Fibroblast of skin of abdomen (primary cell): ENCODE results near the gene ZNF232.
"Not testable (repeated sequence)": the region's sequence is repeated elsewhere in the genome, so short reads cannot be mapped to it uniquely, and the experiment has no call there.

Source experiments
- DNase-seq: peaks from one replicate; pipeline ENCODE4 v3.0.0-alpha.2; 2013

Gene ZNF232

GRCh38 chr17:5096731-5097100 lies 15.0 kb downstream of the ZNF232 start:
- no peak for DNase-seq

DNA sequence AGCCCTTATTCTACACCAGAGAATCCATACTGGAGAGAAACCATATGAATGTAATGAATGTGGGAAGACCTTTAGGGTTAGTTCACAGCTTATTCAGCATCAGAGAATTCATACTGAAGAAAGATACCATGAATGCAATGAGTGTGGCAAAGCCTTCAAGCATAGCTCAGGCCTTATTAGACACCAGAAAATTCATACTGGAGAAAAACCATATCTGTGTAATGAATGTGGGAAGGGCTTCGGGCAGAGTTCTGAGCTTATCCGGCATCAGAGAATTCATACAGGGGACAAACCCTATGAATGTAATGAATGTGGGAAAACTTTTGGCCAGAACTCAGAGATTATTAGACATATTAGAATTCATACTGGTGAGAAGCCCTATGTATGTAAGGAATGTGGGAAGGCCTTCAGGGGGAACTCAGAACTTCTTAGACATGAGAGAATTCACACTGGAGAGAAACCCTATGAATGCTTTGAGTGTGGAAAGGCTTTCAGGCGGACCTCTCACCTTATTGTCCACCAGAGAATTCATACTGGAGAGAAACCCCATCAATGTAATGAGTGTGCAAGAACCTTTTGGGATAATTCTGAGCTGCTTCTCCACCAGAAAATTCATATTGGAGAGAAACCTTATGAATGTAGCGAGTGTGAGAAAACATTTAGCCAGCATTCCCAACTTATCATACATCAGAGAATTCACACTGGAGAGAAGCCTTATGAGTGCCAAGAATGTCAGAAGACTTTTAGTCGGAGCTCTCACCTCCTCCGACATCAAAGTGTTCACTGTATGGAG lies 19.3 kb downstream of the ZNF232 start:
- DNase-seq = no peak

DNA sequence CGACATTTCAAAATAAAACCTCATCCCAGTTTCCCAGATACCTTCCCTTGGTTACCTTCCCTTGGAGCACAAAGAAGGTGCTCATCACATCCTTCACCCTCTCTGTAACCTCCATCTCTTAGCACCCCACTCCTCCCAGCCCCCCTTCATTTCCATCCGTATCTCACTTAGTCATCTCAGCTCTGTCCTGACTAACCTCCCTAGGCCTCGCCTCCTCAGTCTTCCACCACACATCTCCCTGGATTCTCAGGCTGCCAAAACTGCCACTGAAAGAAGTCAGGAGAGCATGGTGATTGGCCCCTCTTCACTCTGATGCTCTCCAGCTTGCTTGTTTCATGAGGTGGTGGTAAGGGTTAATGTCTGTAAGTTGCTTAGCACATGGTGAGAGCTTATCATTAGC lies 31.1 kb downstream of the ZNF232 start:
- DNase-seq = no peak

DNA sequence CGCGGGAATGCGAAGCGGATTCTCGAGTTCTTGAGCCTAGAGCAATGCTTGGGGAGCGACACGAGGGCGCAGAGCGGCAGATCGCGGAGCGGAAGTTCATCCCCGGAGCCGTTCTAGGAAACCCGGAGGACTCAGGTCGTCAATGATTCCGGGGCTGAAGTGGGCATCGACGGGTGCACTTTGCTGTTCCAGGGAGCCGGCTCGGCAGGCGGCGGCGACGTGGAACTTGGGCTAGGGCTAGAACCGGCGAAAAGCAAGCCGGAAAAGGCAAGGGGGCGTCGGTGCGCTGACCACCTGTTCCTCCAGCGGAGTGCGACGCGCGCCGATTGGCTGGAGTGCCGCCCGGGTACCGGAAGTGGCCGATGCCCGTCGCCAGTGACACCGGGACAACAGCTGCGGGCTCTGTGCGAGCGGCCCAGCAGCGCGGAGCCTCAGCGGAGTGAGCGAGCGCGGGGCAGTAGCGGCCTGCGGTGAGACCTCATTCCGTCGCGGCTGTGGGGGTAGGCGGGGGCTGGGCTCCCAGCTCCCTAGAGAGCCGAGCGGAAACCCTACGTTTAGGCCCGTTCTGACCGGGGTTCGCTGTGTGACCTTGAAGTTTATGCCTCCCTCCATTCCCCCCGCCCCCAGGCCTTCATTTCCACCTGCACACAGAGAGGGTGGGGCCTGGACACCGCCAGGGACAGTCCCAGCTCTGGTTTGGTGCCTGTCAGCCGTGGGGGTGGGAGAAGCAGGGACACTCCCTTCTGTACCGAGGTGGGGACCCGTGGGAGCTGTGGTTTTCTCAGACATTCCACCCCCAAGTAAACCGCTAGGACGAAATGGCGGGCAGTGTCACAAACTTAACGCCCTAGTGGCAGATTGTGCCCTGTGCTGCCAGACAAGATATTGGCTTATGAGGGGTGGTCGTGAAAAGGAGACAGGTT lies 33.3 kb downstream of the ZNF232 start, which contains the start of gene ZFP3:
Gene ZFP3 (plus strand): TSS at position 362 of the 923 bp plus-strand sequence. CDS start 13,038 bp downstream, outside the sequence.
- peak; percentile 81 for DNase-seq

DNA sequence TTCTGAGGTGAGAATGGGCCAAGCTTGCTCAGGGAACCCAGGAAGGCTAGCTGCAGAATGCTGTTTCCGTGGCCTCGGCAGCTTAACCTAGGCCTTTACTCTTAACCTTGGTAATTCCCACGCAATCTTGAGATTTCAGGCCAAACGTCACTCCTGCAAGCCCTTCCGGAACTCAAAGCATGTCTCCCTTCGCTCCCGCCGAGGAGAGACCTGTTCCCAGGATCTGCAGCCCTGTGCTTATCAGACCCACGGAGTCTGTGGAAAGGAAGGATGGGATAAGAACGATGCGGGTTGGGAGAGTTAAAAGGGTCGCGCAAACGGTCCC lies 33.9 kb downstream of the ZNF232 start:
- no peak for DNase-seq

GRCh38 chr17:5077275-5077674 lies 34.4 kb downstream of the ZNF232 start:
- not testable (repeated sequence) for DNase-seq

DNA sequence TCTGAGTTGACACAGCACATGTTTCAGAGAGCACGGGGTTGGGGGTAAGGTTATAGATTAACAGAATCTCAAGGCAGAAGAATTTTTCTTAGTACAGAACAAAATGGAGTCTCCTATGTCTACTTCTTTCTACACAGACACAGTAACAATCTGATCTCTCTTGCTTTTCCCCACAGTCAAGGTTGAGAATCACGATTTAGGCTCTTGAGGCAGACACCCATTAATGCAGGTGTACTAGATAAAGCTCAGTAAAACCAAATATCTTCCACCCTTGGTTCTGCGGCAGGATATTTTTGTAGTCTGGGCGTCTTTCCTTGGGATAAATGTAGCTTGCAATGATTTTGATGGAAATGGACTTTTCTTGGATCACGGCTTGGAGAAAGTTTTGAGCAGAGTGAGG lies 36.2 kb downstream of the ZNF232 start:
- not testable (repeated sequence) for DNase-seq

DNA sequence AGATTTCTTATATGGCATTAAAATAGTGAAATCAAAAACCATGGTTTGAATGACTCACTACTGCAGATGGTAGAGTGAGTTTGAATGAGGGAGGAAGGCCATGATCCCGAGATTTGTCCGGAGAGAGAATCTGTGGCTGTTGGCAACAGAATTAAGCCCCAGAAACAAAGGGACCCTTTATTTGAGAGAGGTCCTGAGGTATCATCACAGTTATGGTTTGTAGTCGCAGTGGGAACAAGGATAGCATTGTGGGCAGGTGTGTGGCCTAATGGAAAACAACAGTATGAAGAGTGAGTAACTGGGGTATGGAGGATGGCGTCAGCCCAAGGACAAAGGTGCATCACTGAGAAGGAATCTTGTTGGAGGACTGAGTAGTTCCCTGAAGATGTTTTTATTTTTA lies 42.0 kb downstream of the ZNF232 start:
- no peak for DNase-seq

DNA sequence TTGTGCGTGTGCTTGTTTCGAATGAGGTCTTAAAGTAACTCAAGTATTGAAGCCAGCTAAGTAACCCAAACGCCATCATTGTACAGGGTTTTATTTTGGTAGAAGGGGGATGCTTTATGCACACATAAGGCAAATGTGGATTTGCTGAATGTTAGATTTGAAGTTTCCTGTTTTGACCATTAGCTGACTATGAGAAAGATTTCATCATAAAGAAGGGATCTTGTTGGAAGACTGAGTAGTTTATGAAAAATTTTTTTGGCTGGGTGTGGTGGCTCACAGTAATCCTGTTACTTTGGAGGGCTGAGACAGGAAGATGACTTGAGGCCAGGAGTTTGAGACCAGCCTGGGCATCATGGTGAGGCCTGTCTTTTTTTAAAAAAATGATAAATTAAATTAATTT lies 43.4 kb downstream of the ZNF232 start:
- no peak for DNase-seq

- no peak for DNase-seq
Measured at GRCh38 chr17:5065227-5065744, 46.4 kb downstream of the ZNF232 start.
